Left lung (tissue), 10 donors: ENCODE results near the gene GPC5. TPM values are rescaled to one million over a fixed set of nuclear protein-coding genes. Genes with fewer than 3 reads are reported as not detected.
A peak's percentile ranks its signal among the peaks of the same experiment; 100 is the strongest.

Experiments
- ATAC-seq: fragments of 200-7000 bp; cut with Tn5 transposase; one replicate; pipeline ENCODE4 v1.9.1; 2020; ENCODE audit warnings: moderate library complexity
- DNase-seq, 4 donors: peaks; one replicate each; pipeline ENCODE4 v3.0.0-alpha.2; 2013 to 2020
- H3K27ac ChIP-seq, 2 donors: fragments of 200-600 bp; sonication (generic) in 1 of 2; one replicate each; pipeline versions ENCODE4 v1.5.0 to v1.8.0; 2020 to 2021
- H3K27me3 ChIP-seq, 2 donors: fragments of 200-600 bp; sonication (generic) in 1 of 2; one replicate each; pipeline versions ENCODE4 v1.5.0 to v1.8.0; 2020 to 2021
- H3K36me3 ChIP-seq, 2 donors: fragments of 200-600 bp; sonication (generic) in 1 of 2; one replicate each; pipeline versions ENCODE4 v1.5.0 to v1.8.0; 2020 to 2021
- H3K4me1 ChIP-seq, 2 donors: fragments of 200-600 bp; one replicate each; pipeline ENCODE4 v1.8.0; 2021
- H3K4me3 ChIP-seq, 2 donors: fragments of 200-600 bp; sonication (generic) in 1 of 2; one replicate each; pipeline versions ENCODE4 v1.5.0 to v1.8.0; 2020 to 2021; ENCODE audit warnings: mild to moderate bottlenecking in 1 of 2
- H3K9me3 ChIP-seq, 2 donors: fragments of 200-600 bp; sonication (generic) in 1 of 2; one replicate each; pipeline versions ENCODE4 v1.5.0 to v1.8.0; 2020 to 2021
- intact Hi-C, 2 donors: fragments of 100-400 bp; cut with DNase I; formaldehyde crosslinking; loops; one replicate each; pipeline versions ENCODE4 v1.11.2 to v1.14.2; 2022
- polyA plus RNA-seq, 6 donors: library from polyadenylated mRNA; unstranded; fragments of 120-200 nt; gene quantifications; one replicate each; pipeline ENCODE4 v1.2.1, GENCODE V29; 2013; ENCODE audit not compliant: insufficient read length in 6 of 6
- total RNA-seq, 2 donors: library from RNA; stranded (reverse); fragmentation: NEBNext Ultra II Directional; extraction: Animal tissue kit (Norgen Biotek cat#: 25700); gene quantifications; one replicate each; pipeline ENCODE4 v1.2.1, GENCODE V29; 2021
- TF ChIP-seq, protein P1 (sequence below), 2 donors: fragments of 200-600 bp; sonication (generic) in 1 of 2; IDR thresholded peaks; one replicate each; pipeline versions ENCODE4 v1.5.0 to v1.8.0; 2021; ENCODE audit warnings: antibody characterized with exemption in 2 of 2
- donor health status: DM: no; HTN: yes; CAD: no.
- donor health status: DM: no; HTN: no; CAD: no.

The GPC5 gene
- total and polyA plus RNA-seq, 8 donors = 9.2 to 19.5 (median 11.5) TPM

GRCh38 chr13:92384410-92384809, 986.0 kb downstream of the GPC5 start:
- ATAC-seq (no peak), DNase-seq (no peak)
- no peak overlapping the region for H3K4me3 ChIP-seq

GRCh38 chr13:92387245-92387644, 988.8 kb downstream of the GPC5 start:
- Histone ChIP-seq H3K9me3 (no peaks in the 10 kb centered on the region), H3K36me3 (no peaks in the 10 kb centered on the region), H3K27ac (no peak overlapping the region), H3K4me1 (no peaks in the 10 kb centered on the region), H3K4me3 (no peak overlapping the region), H3K27me3 (no peaks in the 10 kb centered on the region)
- intact Hi-C loops = no loop called here
- no peak for ATAC-seq
- TF ChIP-seq, protein P1, sequence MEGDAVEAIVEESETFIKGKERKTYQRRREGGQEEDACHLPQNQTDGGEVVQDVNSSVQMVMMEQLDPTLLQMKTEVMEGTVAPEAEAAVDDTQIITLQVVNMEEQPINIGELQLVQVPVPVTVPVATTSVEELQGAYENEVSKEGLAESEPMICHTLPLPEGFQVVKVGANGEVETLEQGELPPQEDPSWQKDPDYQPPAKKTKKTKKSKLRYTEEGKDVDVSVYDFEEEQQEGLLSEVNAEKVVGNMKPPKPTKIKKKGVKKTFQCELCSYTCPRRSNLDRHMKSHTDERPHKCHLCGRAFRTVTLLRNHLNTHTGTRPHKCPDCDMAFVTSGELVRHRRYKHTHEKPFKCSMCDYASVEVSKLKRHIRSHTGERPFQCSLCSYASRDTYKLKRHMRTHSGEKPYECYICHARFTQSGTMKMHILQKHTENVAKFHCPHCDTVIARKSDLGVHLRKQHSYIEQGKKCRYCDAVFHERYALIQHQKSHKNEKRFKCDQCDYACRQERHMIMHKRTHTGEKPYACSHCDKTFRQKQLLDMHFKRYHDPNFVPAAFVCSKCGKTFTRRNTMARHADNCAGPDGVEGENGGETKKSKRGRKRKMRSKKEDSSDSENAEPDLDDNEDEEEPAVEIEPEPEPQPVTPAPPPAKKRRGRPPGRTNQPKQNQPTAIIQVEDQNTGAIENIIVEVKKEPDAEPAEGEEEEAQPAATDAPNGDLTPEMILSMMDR (IDR thresholded peaks at IDR 0.05) = no peak
- no peak for DNase-seq

More at GRCh38 chr13:92384410-92384809, 986.0 kb downstream of the GPC5 start:
- TF ChIP-seq, protein P1 (IDR thresholded peaks at IDR 0.05) = no peak
- Histone ChIP-seq H3K27me3 (no peaks in the 10 kb centered on the region), H3K4me1 (no peaks in the 10 kb centered on the region), H3K27ac (no peak overlapping the region), H3K36me3 (no peaks in the 10 kb centered on the region), H3K9me3 (peaks cover 0 to 5% of the 10 kb centered on the region in 2 donors)
- intact Hi-C loops = no loop called here

DNA sequence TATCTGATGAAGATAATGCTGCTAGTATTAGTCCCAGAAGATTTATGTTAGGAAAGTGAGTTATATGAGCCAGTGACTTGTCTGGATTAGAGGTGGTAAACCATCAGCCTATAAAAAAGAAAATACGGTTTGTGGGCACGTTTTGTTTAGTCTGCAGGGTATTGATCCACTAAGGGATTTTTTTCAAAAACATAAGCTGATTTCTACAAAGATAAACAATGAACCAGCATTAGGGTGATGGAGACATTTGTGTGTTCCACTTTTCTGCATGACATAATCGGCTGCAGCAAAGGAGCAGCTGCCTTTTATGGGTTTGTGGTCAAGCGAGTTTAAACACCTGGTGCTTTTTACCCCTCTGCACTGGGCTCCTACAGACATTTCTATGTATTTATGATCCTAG, 991.8 kb downstream of the GPC5 start:
- ATAC-seq (no peak), DNase-seq (no peak)
- Histone ChIP-seq H3K4me1 (no peaks in the 10 kb centered on the region), H3K4me3 (no peak overlapping the region), H3K9me3 (no peaks in the 10 kb centered on the region), H3K36me3 (no peaks in the 10 kb centered on the region), H3K27ac (no peak overlapping the region), H3K27me3 (no peaks in the 10 kb centered on the region)
- TF ChIP-seq, protein P1 (IDR thresholded peaks at IDR 0.05) = no peak
- intact Hi-C loops = no loop called here

DNA sequence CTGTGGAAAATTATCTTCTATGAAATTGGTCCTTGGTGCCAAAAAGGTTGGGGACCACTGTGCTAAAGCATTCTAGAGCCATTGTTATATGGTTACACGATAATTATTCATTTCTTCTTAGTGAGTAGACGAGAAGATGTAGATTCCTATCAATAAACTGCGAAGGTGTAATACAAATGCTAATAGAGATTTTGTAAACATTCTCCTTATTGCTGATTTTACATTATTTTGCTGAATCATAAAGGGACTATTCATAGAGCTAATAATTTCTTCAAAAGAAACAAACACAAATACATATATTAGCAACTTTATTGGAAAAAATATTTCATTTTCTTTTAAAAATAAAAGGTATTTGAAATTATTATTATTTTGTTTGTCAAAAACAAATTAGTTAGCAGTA, 1005.2 kb downstream of the GPC5 start:
- Histone ChIP-seq H3K27ac (no peak overlapping the region), H3K27me3 (no peaks in the 10 kb centered on the region), H3K4me3 (no peak overlapping the region), H3K9me3 (no peaks in the 10 kb centered on the region), H3K36me3 (no peaks in the 10 kb centered on the region), H3K4me1 (no peaks in the 10 kb centered on the region)
- ATAC-seq (no peak), DNase-seq (no peak)
- intact Hi-C loops = no loop called here
- TF ChIP-seq, protein P1 (IDR thresholded peaks at IDR 0.05) = no peak

DNA sequence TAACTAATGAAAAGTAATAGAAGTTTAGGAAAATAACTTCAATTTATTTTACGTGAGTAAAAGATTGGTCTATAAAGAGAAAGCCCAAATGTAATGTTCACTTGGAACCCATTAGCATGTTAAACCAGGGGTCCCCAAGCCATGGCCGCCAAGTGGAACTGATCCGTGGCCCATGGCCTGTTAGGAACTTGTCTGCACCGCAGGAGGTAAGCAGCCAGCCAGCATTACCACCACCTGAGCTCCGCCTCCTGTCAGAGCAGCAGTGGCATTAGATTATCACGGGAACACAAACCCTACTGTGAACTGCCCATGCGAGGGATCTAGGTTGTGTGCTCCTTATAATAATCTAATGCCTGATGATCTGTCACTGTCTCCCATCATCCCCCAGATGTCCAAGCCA, 1009.4 kb downstream of the GPC5 start:
- ATAC-seq (no peak), DNase-seq (peak in 1 of 4 donors; percentile 28)
- Histone ChIP-seq H3K27me3 (no peaks in the 10 kb centered on the region), H3K4me3 (no peak overlapping the region), H3K36me3 (no peaks in the 10 kb centered on the region), H3K9me3 (no peaks in the 10 kb centered on the region), H3K27ac (no peak overlapping the region), H3K4me1 (no peaks in the 10 kb centered on the region)
- TF ChIP-seq, protein P1 (IDR thresholded peaks at IDR 0.05) = no peak
- intact Hi-C loops = no loop called here
